ENCODE results near the gene TNFRSF8. TPM values are rescaled to one million over a fixed set of nuclear protein-coding genes. Genes with fewer than 3 reads are reported as not detected.

Gene TNFRSF8
- total RNA-seq, 1 donor from 2014 or later = 65.0 TPM

GRCh38 chr1:12147201-12147701 is 84.1 kb downstream of the TNFRSF8 start:
- intact Hi-C loops (cut with micrococcal nuclease) = no loop called here
- H3K27me3 Mint-ChIP-seq (ENCODE audit: low read depth) = no peaks in the 10 kb centered on the region
- peaks cover 37% of the 10 kb centered on the region for H3K36me3 Mint-ChIP-seq (ENCODE audit: low read depth)
- no peak overlapping the region for H3K4me3 Mint-ChIP-seq (ENCODE audit: low read depth)
- no peak for DNase-seq (ENCODE audit: low spot score)
- peak overlapping the region; percentile 86 for H3K27ac Mint-ChIP-seq
- H3K9me3 Mint-ChIP-seq = peaks cover 10% of the 10 kb centered on the region
- H3K4me1 Mint-ChIP-seq (ENCODE audit: low read depth) = peaks cover 72% of the 10 kb centered on the region

- peak overlapping the region; percentile 96 for H3K27ac Mint-ChIP-seq
- no peak for DNase-seq (ENCODE audit: low spot score)
- intact Hi-C loops (cut with micrococcal nuclease) = no loop called here
- H3K27me3 Mint-ChIP-seq (ENCODE audit: low read depth) = no peaks in the 10 kb centered on the region
- peaks cover 75% of the 10 kb centered on the region for H3K4me1 Mint-ChIP-seq (ENCODE audit: low read depth)
- no peak overlapping the region for H3K4me3 Mint-ChIP-seq (ENCODE audit: low read depth)
- H3K36me3 Mint-ChIP-seq (ENCODE audit: low read depth) = peaks cover 33% of the 10 kb centered on the region
- peaks cover 10% of the 10 kb centered on the region for H3K9me3 Mint-ChIP-seq
Observed at GRCh38 chr1:12148160-12148957, 85.3 kb downstream of the TNFRSF8 start.

GRCh38 chr1:12148958-12149790 is 86.1 kb downstream of the TNFRSF8 start:
- DNase-seq (ENCODE audit: low spot score) = no peak
- H3K27ac Mint-ChIP-seq = peak overlapping the region; percentile 96
- peaks cover 71% of the 10 kb centered on the region for H3K4me1 Mint-ChIP-seq (ENCODE audit: low read depth)
- H3K4me3 Mint-ChIP-seq (ENCODE audit: low read depth) = no peak overlapping the region
- intact Hi-C loops (cut with micrococcal nuclease) = no loop called here
- H3K27me3 Mint-ChIP-seq (ENCODE audit: low read depth) = no peaks in the 10 kb centered on the region
- H3K9me3 Mint-ChIP-seq = peaks cover 10% of the 10 kb centered on the region
- H3K36me3 Mint-ChIP-seq (ENCODE audit: low read depth) = peaks cover 25% of the 10 kb centered on the region

GRCh38 chr1:12149791-12150175 is 86.7 kb downstream of the TNFRSF8 start:
- intact Hi-C loops (cut with micrococcal nuclease) = no loop called here
- Mint-ChIP-seq H3K27ac (peak overlapping the region; percentile 96), H3K27me3 (ENCODE audit: low read depth) (no peaks in the 10 kb centered on the region), H3K4me3 (ENCODE audit: low read depth) (no peak overlapping the region), H3K4me1 (ENCODE audit: low read depth) (peaks cover 71% of the 10 kb centered on the region), H3K9me3 (peaks cover 10% of the 10 kb centered on the region), H3K36me3 (ENCODE audit: low read depth) (peaks cover 24% of the 10 kb centered on the region)
- DNase-seq (ENCODE audit: low spot score) = no peak

GRCh38 chr1:12150456-12151200 is 87.5 kb downstream of the TNFRSF8 start:
- intact Hi-C loops (cut with micrococcal nuclease) = no loop called here
- Mint-ChIP-seq H3K36me3 (ENCODE audit: low read depth) (peaks cover 17% of the 10 kb centered on the region), H3K9me3 (peaks cover 10% of the 10 kb centered on the region), H3K27me3 (ENCODE audit: low read depth) (no peaks in the 10 kb centered on the region), H3K4me1 (ENCODE audit: low read depth) (peaks cover 74% of the 10 kb centered on the region), H3K4me3 (ENCODE audit: low read depth) (peak overlapping the region; percentile 53), H3K27ac (peak overlapping the region; percentile 96)
- no peak for DNase-seq (ENCODE audit: low spot score)

GRCh38 chr1:12151465-12151864 is 88.4 kb downstream of the TNFRSF8 start:
- Mint-ChIP-seq H3K4me3 (ENCODE audit: low read depth) (peak overlapping the region; percentile 47), H3K27ac (peak overlapping the region; percentile 96), H3K4me1 (ENCODE audit: low read depth) (peaks cover 80% of the 10 kb centered on the region), H3K27me3 (ENCODE audit: low read depth) (no peaks in the 10 kb centered on the region), H3K9me3 (peaks cover 10% of the 10 kb centered on the region), H3K36me3 (ENCODE audit: low read depth) (peaks cover 17% of the 10 kb centered on the region)
- DNase-seq (ENCODE audit: low spot score) = no peak
- intact Hi-C loops (cut with micrococcal nuclease) = no loop called here

GRCh38 chr1:12152113-12152891 is 89.2 kb downstream of the TNFRSF8 start:
- Mint-ChIP-seq H3K4me1 (ENCODE audit: low read depth) (peaks cover 77% of the 10 kb centered on the region), H3K27ac (peak overlapping the region; percentile 96), H3K9me3 (peaks cover 10% of the 10 kb centered on the region), H3K27me3 (ENCODE audit: low read depth) (no peaks in the 10 kb centered on the region), H3K4me3 (ENCODE audit: low read depth) (no peak overlapping the region), H3K36me3 (ENCODE audit: low read depth) (peaks cover 17% of the 10 kb centered on the region)
- intact Hi-C loops (cut with micrococcal nuclease) = no loop called here
- DNase-seq (ENCODE audit: low spot score) = no peak

GRCh38 chr1:12153181-12153785 is 90.2 kb downstream of the TNFRSF8 start:
- DNase-seq (ENCODE audit: low spot score) = no peak
- peaks cover 81% of the 10 kb centered on the region for H3K4me1 Mint-ChIP-seq (ENCODE audit: low read depth)
- H3K36me3 Mint-ChIP-seq (ENCODE audit: low read depth) = peaks cover 17% of the 10 kb centered on the region
- no peaks in the 10 kb centered on the region for H3K27me3 Mint-ChIP-seq (ENCODE audit: low read depth)
- intact Hi-C loops (cut with micrococcal nuclease) = no loop called here
- H3K4me3 Mint-ChIP-seq (ENCODE audit: low read depth) = no peak overlapping the region
- H3K9me3 Mint-ChIP-seq = peaks cover 10% of the 10 kb centered on the region
- no peak overlapping the region for H3K27ac Mint-ChIP-seq

- H3K27ac Mint-ChIP-seq = peak overlapping the region; percentile 23
- no peak overlapping the region for H3K4me3 Mint-ChIP-seq (ENCODE audit: low read depth)
- no peak for DNase-seq (ENCODE audit: low spot score)
- intact Hi-C loops (cut with micrococcal nuclease) = loop anchor here (5.0 kb wide), 1 partner anchor 88 kb away; no protein-coding TSS in a partner anchor
- H3K36me3 Mint-ChIP-seq (ENCODE audit: low read depth) = peaks cover 5% of the 10 kb centered on the region
- no peaks in the 10 kb centered on the region for H3K27me3 Mint-ChIP-seq (ENCODE audit: low read depth)
- H3K9me3 Mint-ChIP-seq = no peaks in the 10 kb centered on the region
- peaks cover 72% of the 10 kb centered on the region for H3K4me1 Mint-ChIP-seq (ENCODE audit: low read depth)
Observed at GRCh38 chr1:12155328-12155727, 92.2 kb downstream of the TNFRSF8 start.

GRCh38 chr1:12157366-12158231 is 94.5 kb downstream of the TNFRSF8 start:
- Mint-ChIP-seq H3K27ac (peak overlapping the region; percentile 99), H3K36me3 (ENCODE audit: low read depth) (peaks cover 3% of the 10 kb centered on the region), H3K9me3 (no peaks in the 10 kb centered on the region), H3K27me3 (ENCODE audit: low read depth) (no peaks in the 10 kb centered on the region), H3K4me3 (ENCODE audit: low read depth) (peak overlapping the region; percentile 74), H3K4me1 (ENCODE audit: low read depth) (peaks cover 75% of the 10 kb centered on the region)
- no peak for DNase-seq (ENCODE audit: low spot score)
- intact Hi-C loops (cut with micrococcal nuclease) = loop anchor here (2.0 to 5.0 kb wide), 2 partner anchors 47 to 90 kb away; no protein-coding TSS in a partner anchor
